Left ventricle myocardium inferior (tissue), 1 donor: ENCODE results near the gene AMBRA1. TPM values are rescaled to one million over a fixed set of nuclear protein-coding genes. Genes with fewer than 3 reads are reported as not detected.

Experiments
- DNase-seq: peaks from one replicate; pipeline ENCODE4 v3.0.0-alpha.2; 2020
- H3K27ac ChIP-seq: fragments of 200-600 bp; replicated peaks from 2 replicates; pipeline ENCODE4 v1.8.0; 2021
- H3K27me3 ChIP-seq: fragments of 200-600 bp; 2 replicates; pipeline ENCODE4 v1.8.0; 2021; ENCODE audit warnings: low read depth
- H3K36me3 ChIP-seq: fragments of 200-600 bp; 2 replicates; pipeline ENCODE4 v1.8.0; 2021
- H3K4me1 ChIP-seq: fragments of 200-600 bp; 2 replicates; pipeline ENCODE4 v1.8.0; 2021
- H3K4me3 ChIP-seq: fragments of 200-600 bp; 2 replicates; pipeline ENCODE4 v1.8.0; 2021; ENCODE audit warnings: mild to moderate bottlenecking, moderate library complexity
- H3K9me3 ChIP-seq: fragments of 200-600 bp; replicated peaks from 2 replicates; pipeline ENCODE4 v1.8.0; 2021
- intact Hi-C: fragments of 100-400 bp; cut with micrococcal nuclease; formaldehyde crosslinking; loops from one replicate; pipeline ENCODE4 v1.11.0; 2022
- total RNA-seq: library from RNA; stranded (reverse); fragmentation: NEBNext Ultra II Directional; extraction: Animal tissue kit (Norgen Biotek cat#: 25700); gene quantifications from one replicate; pipeline ENCODE4 v1.2.1, GENCODE V29; 2021
- TF ChIP-seq, protein P1 (sequence below): fragments of 200-600 bp; IDR thresholded peaks from 2 replicates; pipeline ENCODE4 v1.8.0; 2021; ENCODE audit warnings: antibody characterized with exemption, mild to moderate bottlenecking, borderline replicate concordance
- donor health status: DM: no; HTN: yes; CAD: no; lungs with severe emphysema.

The AMBRA1 gene
- total RNA-seq, 1 donor from 2014 or later, result 14.2 TPM

DNA sequence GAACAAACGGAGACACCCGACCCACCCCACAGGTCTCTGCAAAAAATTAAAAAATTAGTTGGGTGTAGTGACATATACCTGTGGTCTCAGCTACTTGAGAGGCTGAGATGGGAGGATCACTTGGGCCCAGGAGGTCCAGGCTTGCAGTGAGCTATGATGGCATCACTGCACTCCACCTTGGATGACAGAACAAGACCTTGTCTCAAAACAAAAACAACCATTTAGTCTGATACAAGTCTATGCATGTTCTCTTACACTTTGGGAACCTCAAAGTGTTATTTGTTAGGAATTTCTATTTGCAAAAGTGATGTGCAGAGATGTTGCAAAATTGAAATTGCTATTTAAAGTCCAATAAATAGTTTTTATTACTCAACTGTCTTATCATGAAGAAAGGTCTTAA is 37.9 kb upstream of the AMBRA1 start:
- Histone ChIP-seq H3K36me3 (peaks cover 32% of the 10 kb centered on the region), H3K27me3 (no peaks in the 10 kb centered on the region), H3K4me1 (peaks cover 11% of the 10 kb centered on the region), H3K9me3 (no peaks in the 10 kb centered on the region), H3K4me3 (no peak overlapping the region), H3K27ac (no peak overlapping the region)
- TF ChIP-seq, protein P1, sequence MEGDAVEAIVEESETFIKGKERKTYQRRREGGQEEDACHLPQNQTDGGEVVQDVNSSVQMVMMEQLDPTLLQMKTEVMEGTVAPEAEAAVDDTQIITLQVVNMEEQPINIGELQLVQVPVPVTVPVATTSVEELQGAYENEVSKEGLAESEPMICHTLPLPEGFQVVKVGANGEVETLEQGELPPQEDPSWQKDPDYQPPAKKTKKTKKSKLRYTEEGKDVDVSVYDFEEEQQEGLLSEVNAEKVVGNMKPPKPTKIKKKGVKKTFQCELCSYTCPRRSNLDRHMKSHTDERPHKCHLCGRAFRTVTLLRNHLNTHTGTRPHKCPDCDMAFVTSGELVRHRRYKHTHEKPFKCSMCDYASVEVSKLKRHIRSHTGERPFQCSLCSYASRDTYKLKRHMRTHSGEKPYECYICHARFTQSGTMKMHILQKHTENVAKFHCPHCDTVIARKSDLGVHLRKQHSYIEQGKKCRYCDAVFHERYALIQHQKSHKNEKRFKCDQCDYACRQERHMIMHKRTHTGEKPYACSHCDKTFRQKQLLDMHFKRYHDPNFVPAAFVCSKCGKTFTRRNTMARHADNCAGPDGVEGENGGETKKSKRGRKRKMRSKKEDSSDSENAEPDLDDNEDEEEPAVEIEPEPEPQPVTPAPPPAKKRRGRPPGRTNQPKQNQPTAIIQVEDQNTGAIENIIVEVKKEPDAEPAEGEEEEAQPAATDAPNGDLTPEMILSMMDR, result no peak
- intact Hi-C loops, result no loop called here
- DNase-seq, result no peak

DNA sequence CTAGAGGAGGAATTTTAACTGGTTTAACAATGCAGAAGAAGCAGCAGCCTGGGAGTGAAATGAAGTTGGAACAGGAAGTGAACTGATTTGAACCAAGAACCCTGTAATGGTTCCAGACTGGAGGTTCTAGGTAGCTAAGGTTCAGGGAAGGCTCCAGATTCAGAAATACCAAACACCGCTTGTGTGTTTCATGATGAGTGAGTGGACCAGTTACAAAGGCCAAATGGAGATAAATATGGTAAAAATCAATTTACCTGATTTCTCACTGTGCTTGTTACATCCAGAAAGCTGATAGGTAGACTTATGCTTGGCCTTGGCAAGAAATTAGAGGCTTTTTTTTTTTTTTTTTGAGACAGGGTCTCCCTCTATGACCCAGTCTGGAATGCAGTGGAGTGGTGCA is 36.4 kb upstream of the AMBRA1 start:
- peaks cover 11% of the 10 kb centered on the region for H3K4me1 ChIP-seq
- intact Hi-C loops, result no loop called here
- no peak overlapping the region for H3K27ac ChIP-seq
- TF ChIP-seq, protein P1, result no peak
- H3K27me3 ChIP-seq, result no peaks in the 10 kb centered on the region
- DNase-seq, result no peak
- no peaks in the 10 kb centered on the region for H3K9me3 ChIP-seq
- H3K4me3 ChIP-seq, result no peak overlapping the region
- peaks cover 46% of the 10 kb centered on the region for H3K36me3 ChIP-seq

GRCh38 chr11:46628961-46629360 is 35.1 kb upstream of the AMBRA1 start:
- Histone ChIP-seq H3K27ac (no peak overlapping the region), H3K9me3 (no peaks in the 10 kb centered on the region), H3K4me1 (peaks cover 11% of the 10 kb centered on the region), H3K36me3 (peaks cover 57% of the 10 kb centered on the region), H3K27me3 (no peaks in the 10 kb centered on the region), H3K4me3 (no peak overlapping the region)
- intact Hi-C loops, result no loop called here
- no peak for DNase-seq
- TF ChIP-seq, protein P1, result no peak

- no peaks in the 10 kb centered on the region for H3K9me3 ChIP-seq
- peaks cover 73% of the 10 kb centered on the region for H3K36me3 ChIP-seq
- no peaks in the 10 kb centered on the region for H3K27me3 ChIP-seq
- intact Hi-C loops, result no loop called here
- no peak for DNase-seq
- H3K27ac ChIP-seq, result no peak overlapping the region
- no peak overlapping the region for H3K4me3 ChIP-seq
- TF ChIP-seq, protein P1, result no peak
- peaks cover 23% of the 10 kb centered on the region for H3K4me1 ChIP-seq
Observed at GRCh38 chr11:46625406-46625805, 31.6 kb upstream of the AMBRA1 start.

DNA sequence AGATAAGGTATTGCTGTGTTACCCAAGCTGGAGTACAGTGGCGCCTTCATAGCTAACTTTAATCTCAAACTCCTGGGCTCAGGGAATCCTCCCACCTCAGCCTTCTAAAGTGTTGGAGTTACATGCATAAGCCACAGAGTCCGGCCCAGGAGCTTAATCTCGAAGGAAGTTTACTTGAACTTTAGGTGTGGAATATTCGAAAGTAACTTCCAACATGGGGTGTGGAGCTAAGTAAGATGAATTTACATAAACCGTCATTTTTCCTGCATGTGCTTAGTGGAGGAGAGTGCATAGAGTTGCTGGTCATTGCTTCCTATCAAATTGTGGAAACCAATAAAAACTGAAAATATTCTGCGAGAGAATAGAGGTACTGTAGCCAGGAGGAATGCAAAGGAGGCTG is 25.0 kb upstream of the AMBRA1 start:
- Histone ChIP-seq H3K27ac (no peak overlapping the region), H3K27me3 (no peaks in the 10 kb centered on the region), H3K9me3 (no peaks in the 10 kb centered on the region), H3K36me3 (peaks cover 37% of the 10 kb centered on the region), H3K4me1 (peaks cover 68% of the 10 kb centered on the region), H3K4me3 (peak overlapping the region; percentile 97)
- intact Hi-C loops, result no loop called here
- DNase-seq, result no peak
- TF ChIP-seq, protein P1, result no peak

GRCh38 chr11:46617972-46618314 is 24.1 kb upstream of the AMBRA1 start:
- intact Hi-C loops, result no loop called here
- Histone ChIP-seq H3K36me3 (peaks cover 28% of the 10 kb centered on the region), H3K4me1 (peaks cover 68% of the 10 kb centered on the region), H3K27ac (peak overlapping the region; percentile 93), H3K4me3 (peak overlapping the region; percentile 97), H3K27me3 (no peaks in the 10 kb centered on the region), H3K9me3 (no peaks in the 10 kb centered on the region)
- TF ChIP-seq, protein P1, result no peak
- DNase-seq, result no peak
